Transverse colon (tissue), 4 donors: ENCODE results near the gene ACTR10. TPM values are rescaled to one million over a fixed set of nuclear protein-coding genes. Genes with fewer than 3 reads are reported as not detected.

ENCODE experiments used
- DNase-seq: peaks from one replicate; pipeline ENCODE4 v3.0.0-alpha.2; 2019
- H3K27ac ChIP-seq, 4 donors: fragments of 200-600 bp; sonication (generic); 2 replicates each; pipeline ENCODE4 v1.5.1; 2016 to 2018; ENCODE audit warnings: inconsistent platforms in 4 of 4
- H3K27me3 ChIP-seq: fragments of 200-600 bp; sonication (generic); 2 replicates; pipeline ENCODE4 v1.5.1; 2017; ENCODE audit warnings: inconsistent platforms
- H3K36me3 ChIP-seq, 4 donors: fragments of 200-600 bp; sonication (generic); 2 replicates each; pipeline ENCODE4 v1.5.1; 2017 to 2019; ENCODE audit warnings: inconsistent platforms in 4 of 4
- H3K4me1 ChIP-seq, 4 donors: fragments of 200-600 bp; sonication (generic); 2 replicates each; pipeline ENCODE4 v1.5.1; 2017 to 2020; ENCODE audit warnings: inconsistent platforms in 4 of 4
- H3K4me3 ChIP-seq, 4 donors: fragments of 200-600 bp; sonication (generic); 1 replicate in 1 of 4; 2 replicates in 3 of 4; pipeline versions ENCODE4 v1.5.1 to v1.6.1; 2017 to 2019; ENCODE audit warnings: inconsistent platforms in 4 of 4
- H3K9me3 ChIP-seq, 2 donors: fragments of 200-600 bp; sonication (generic); 2 replicates each; pipeline ENCODE4 v1.5.1; 2017 to 2019; ENCODE audit warnings: inconsistent platforms in 2 of 2
- EP300 ChIP-seq: sonication (generic); formaldehyde crosslinking; IDR thresholded peaks from one replicate; pipeline ENCODE4 v1.6.1; 2017; ENCODE audit warnings: antibody characterized with exemption, low read depth
- POLR2A ChIP-seq: fragments of 450-650 bp; IDR thresholded peaks from one replicate; pipeline ENCODE4 v1.6.1; 2016; ENCODE audit warnings: antibody characterized with exemption, mild to moderate bottlenecking, moderate library complexity
- POLR2AphosphoS5 ChIP-seq, 3 donors: sonication (generic); formaldehyde crosslinking; IDR thresholded peaks; one replicate each; pipeline ENCODE4 v1.6.1; 2016; ENCODE audit warnings: antibody characterized with exemption in 3 of 3
- WGBS, 2 donors: methylation state at CpG; one replicate each; pipeline ENCODE4 v1.1.5; 2018; ENCODE audit warnings: low coverage in 1 of 2; 5-methylcytosine and 5-hydroxymethylcytosine counted together
- in situ Hi-C, 4 donors: fragments of 200-750 bp; cut with MboI; loops; one replicate each; pipeline versions ENCODE4 v1.15.0 to v1.15.1; 2017; ENCODE audit warnings: low sequenced_read_pairs in 3 of 4, low pct_ligation_motif_present in 1 of 4, low pct_unique_long_range_greater_than_20kb in 1 of 4
- intact Hi-C: fragments of 100-400 bp; cut with DNase I; formaldehyde crosslinking; loops from one replicate; pipeline ENCODE4 v1.15.1; 2023; ENCODE audit warnings: low total_unique reads
- total RNA-seq, 4 donors: library from RNA; depleted of rRNA; stranded (reverse); fragments of >200 nt; gene quantifications; one replicate each; pipeline ENCODE4 v1.1.0, GENCODE V29; 2016
- TF ChIP-seq, protein P1 (sequence below), 5 experiments: fragments of 200-600 bp in 3 of 5; fragments of 450-650 bp in 2 of 5; sonication (generic) in 3 of 5; IDR thresholded peaks; 1 replicate in 2 of 5; 2 replicates in 3 of 5; pipeline ENCODE4 v1.5.1; 2016 to 2017; ENCODE audit warnings: antibody characterized with exemption in 5 of 5, inconsistent platforms in 3 of 5, mild to moderate bottlenecking in 2 of 5, moderate library complexity in 1 of 5

Gene ACTR10
- total RNA-seq, 4 donors from 2014 or later, result 14.7 to 51.9 (median 38.6) TPM

GRCh38 chr14:58200480-58200841, 512 bp downstream of the ACTR10 start:
- no peak for TF ChIP-seq EP300
- TF ChIP-seq POLR2AphosphoS5 (IDR thresholded peaks at IDR 0.05), result no peak
- TF ChIP-seq POLR2A, result no peak
- TF ChIP-seq, protein P1, sequence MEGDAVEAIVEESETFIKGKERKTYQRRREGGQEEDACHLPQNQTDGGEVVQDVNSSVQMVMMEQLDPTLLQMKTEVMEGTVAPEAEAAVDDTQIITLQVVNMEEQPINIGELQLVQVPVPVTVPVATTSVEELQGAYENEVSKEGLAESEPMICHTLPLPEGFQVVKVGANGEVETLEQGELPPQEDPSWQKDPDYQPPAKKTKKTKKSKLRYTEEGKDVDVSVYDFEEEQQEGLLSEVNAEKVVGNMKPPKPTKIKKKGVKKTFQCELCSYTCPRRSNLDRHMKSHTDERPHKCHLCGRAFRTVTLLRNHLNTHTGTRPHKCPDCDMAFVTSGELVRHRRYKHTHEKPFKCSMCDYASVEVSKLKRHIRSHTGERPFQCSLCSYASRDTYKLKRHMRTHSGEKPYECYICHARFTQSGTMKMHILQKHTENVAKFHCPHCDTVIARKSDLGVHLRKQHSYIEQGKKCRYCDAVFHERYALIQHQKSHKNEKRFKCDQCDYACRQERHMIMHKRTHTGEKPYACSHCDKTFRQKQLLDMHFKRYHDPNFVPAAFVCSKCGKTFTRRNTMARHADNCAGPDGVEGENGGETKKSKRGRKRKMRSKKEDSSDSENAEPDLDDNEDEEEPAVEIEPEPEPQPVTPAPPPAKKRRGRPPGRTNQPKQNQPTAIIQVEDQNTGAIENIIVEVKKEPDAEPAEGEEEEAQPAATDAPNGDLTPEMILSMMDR (IDR thresholded peaks at IDR 0.05), result no peak
- 0% methylated on average over 6 to 11 of the region's 11 CpGs for WGBS, 2 donors
- Histone ChIP-seq H3K27me3 (no peaks in the 10 kb centered on the region), H3K4me1 (peaks cover 5 to 22% (median 20%) of the 10 kb centered on the region in 4 donors), H3K36me3 (peaks cover 0 to 6% (median 0%) of the 10 kb centered on the region in 4 donors), H3K27ac (peak overlapping the region; percentile 93 to 98 (median 94)), H3K9me3 (no peaks in the 10 kb centered on the region), H3K4me3 (peak overlapping the region; percentile 73 to 96 (median 91))
- intact Hi-C loops (no loop called here), in situ Hi-C loops (no loop called here)
- no peak for DNase-seq

DNA sequence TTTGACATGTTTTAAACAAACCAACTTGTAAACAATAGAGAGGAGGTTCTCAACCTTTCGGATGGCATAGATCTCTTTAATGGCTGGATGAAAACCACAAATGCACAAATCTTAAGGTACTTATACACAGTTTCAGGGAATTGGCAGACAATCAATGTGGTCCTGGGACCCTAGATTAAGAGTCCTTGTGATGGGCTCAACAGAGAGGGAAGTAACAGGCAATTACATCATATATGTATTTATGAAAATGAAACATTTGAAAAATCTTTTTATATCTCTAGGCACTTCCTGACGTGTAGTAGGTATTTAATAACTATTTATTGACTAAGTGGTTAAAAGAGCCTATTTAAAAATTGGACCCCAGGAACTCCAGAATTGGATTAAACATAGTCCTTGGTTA, 897 bp downstream of the ACTR10 start:
- in situ Hi-C loops, result no loop called here
- DNase-seq, result no peak
- Histone ChIP-seq H3K4me3 (peak overlapping the region; percentile 73 to 96 (median 91)), H3K27me3 (no peaks in the 10 kb centered on the region), H3K36me3 (peaks cover 0 to 6% (median 0%) of the 10 kb centered on the region in 4 donors), H3K27ac (peak overlapping the region; percentile 93 to 98 (median 94)), H3K9me3 (no peaks in the 10 kb centered on the region), H3K4me1 (peaks cover 5 to 22% (median 20%) of the 10 kb centered on the region in 4 donors)
- 0 to 1% methylated on average over 2 of the region's 2 CpGs for WGBS, 2 donors
- intact Hi-C loops, result no loop called here
- TF ChIP-seq, protein P1 (IDR thresholded peaks at IDR 0.05), result no peak
- no peak for TF ChIP-seq POLR2AphosphoS5 (IDR thresholded peaks at IDR 0.05)
- TF ChIP-seq POLR2A, result no peak
- no peak for TF ChIP-seq EP300

- intact Hi-C loops, result no loop called here
- Histone ChIP-seq H3K4me1 (no peaks in the 10 kb centered on the region), H3K4me3 (no peak overlapping the region), H3K9me3 (no peaks in the 10 kb centered on the region), H3K36me3 (peaks cover 0 to 54% (median 25%) of the 10 kb centered on the region in 4 donors), H3K27ac (no peak overlapping the region), H3K27me3 (no peaks in the 10 kb centered on the region)
- TF ChIP-seq POLR2A (no peak), EP300 (no peak), POLR2AphosphoS5 (IDR thresholded peaks at IDR 0.05) (no peak)
- TF ChIP-seq, protein P1 (IDR thresholded peaks at IDR 0.05), result no peak
- in situ Hi-C loops, result no loop called here
- no peak for DNase-seq
Measured at GRCh38 chr14:58213176-58213575, 13.2 kb downstream of the ACTR10 start.

- no peak overlapping the region for H3K4me3 ChIP-seq
- no peaks in the 10 kb centered on the region for H3K27me3 ChIP-seq
- H3K9me3 ChIP-seq, result no peaks in the 10 kb centered on the region
- intact Hi-C loops, result no loop called here
- 82 to 90% methylated on average over 2 of the region's 2 CpGs for WGBS, 2 donors
- H3K4me1 ChIP-seq, result no peaks in the 10 kb centered on the region
- no peak overlapping the region for H3K27ac ChIP-seq
- peaks cover 0 to 42% (median 19%) of the 10 kb centered on the region in 4 donors for H3K36me3 ChIP-seq
- DNase-seq, result no peak
- TF ChIP-seq EP300 (no peak), POLR2A (no peak), POLR2AphosphoS5 (IDR thresholded peaks at IDR 0.05) (no peak)
- TF ChIP-seq, protein P1 (IDR thresholded peaks at IDR 0.05), result no peak
- in situ Hi-C loops, result no loop called here
Measured at GRCh38 chr14:58215191-58215914, 15.4 kb downstream of the ACTR10 start.
